ENCODE data around the gene OMP.
A peak's percentile ranks its signal among the peaks of the same experiment; 100 is the strongest.

Gene OMP

GRCh38 chr11:77142091-77142975 lies 39.7 kb downstream of the OMP start:
- no peak for DNase-seq

GRCh38 chr11:77143405-77144020 lies 40.9 kb downstream of the OMP start:
- DNase-seq = no peak

- no peak for DNase-seq
Observed at GRCh38 chr11:77144196-77144856, 41.7 kb downstream of the OMP start.

GRCh38 chr11:77144857-77145428 lies 42.3 kb downstream of the OMP start:
- no peak for DNase-seq

GRCh38 chr11:77146261-77147035 lies 43.8 kb downstream of the OMP start:
- no peak for DNase-seq

- no peak for DNase-seq
Observed at GRCh38 chr11:77147036-77147315, 44.3 kb downstream of the OMP start.

GRCh38 chr11:77147668-77148321 lies 45.2 kb downstream of the OMP start:
- DNase-seq = no peak

- DNase-seq = no peak
Observed at GRCh38 chr11:77148963-77149715, 46.5 kb downstream of the OMP start.

GRCh38 chr11:77149716-77150392 lies 47.2 kb downstream of the OMP start:
- no peak for DNase-seq

- no peak for DNase-seq
Observed at GRCh38 chr11:77150836-77151235, 48.2 kb downstream of the OMP start.

GRCh38 chr11:77151804-77152509 lies 49.3 kb downstream of the OMP start:
- DNase-seq = peak; percentile 18 to 38

- no peak for DNase-seq
Observed at GRCh38 chr11:77152846-77153245, 50.2 kb downstream of the OMP start.

Measured in inflammatory macrophage (primary cell).